WTC11 (cell line): ENCODE results near the gene ACVR2B. TPM values are rescaled to one million over a fixed set of nuclear protein-coding genes. Genes with fewer than 3 reads are reported as not detected.

Experiments used
- ATAC-seq: fragments of 200-7000 bp; cut with Tn5 transposase; 2 replicates; pipeline ENCODE4 v1.10.0; 2021; ENCODE audit warnings: mild to moderate bottlenecking, moderate library complexity
- CTCF ChIA-PET: fragments of 300-600 bp; sonication (Branson Sonifier 250); formaldehyde crosslinking; loops from one replicate; lab custom pipeline; 2021; ENCODE audit warnings: antibody characterized with exemption; lab: Charles Lee
- POLR2A ChIA-PET: fragments of 350-600 bp; sonication (Branson Sonifier 250); formaldehyde crosslinking; loops from one replicate; lab custom pipeline; 2021; ENCODE audit warnings: antibody characterized with exemption; lab: Charles Lee
- DNase-seq: peaks from one replicate; pipeline ENCODE4 v3.0.0; 2021; ENCODE audit warnings: low spot score
- H3K27ac Mint-ChIP-seq: 2 replicates; pipeline ENCODE4 v1.8.0; 2021; ENCODE audit warnings: mixed read lengths
- H3K27me3 Mint-ChIP-seq: 2 replicates; pipeline ENCODE4 v1.8.0; 2021; ENCODE audit warnings: low read depth, mild to moderate bottlenecking, moderate library complexity, mixed read lengths
- H3K36me3 Mint-ChIP-seq: 2 replicates; pipeline ENCODE4 v1.8.0; 2021; ENCODE audit warnings: mixed read lengths
- H3K4me1 Mint-ChIP-seq: 2 replicates; pipeline ENCODE4 v1.8.0; 2022; ENCODE audit warnings: mixed read lengths
- H3K4me3 Mint-ChIP-seq: 2 replicates; pipeline ENCODE4 v1.8.0; 2021; ENCODE audit warnings: mild to moderate bottlenecking, moderate library complexity, mixed read lengths
- H3K9me3 Mint-ChIP-seq: 2 replicates; pipeline ENCODE4 v1.8.0; 2021; ENCODE audit warnings: mixed read lengths
- AR ChIP-seq: fragments of 250-450 bp; sonication (Bioruptor Pico); IDR thresholded peaks from 2 replicates; pipeline ENCODE4 v1.9.0; 2021; ENCODE audit warnings: mild to moderate bottlenecking
- CREB1 ChIP-seq: sonication (generic); formaldehyde crosslinking; IDR thresholded peaks from 2 replicates; pipeline ENCODE4 v1.8.0; 2023; ENCODE audit warnings: mild to moderate bottlenecking, missing genetic modification reagents
- E2F1 ChIP-seq: sonication (generic); formaldehyde crosslinking; IDR thresholded peaks from 2 replicates; pipeline ENCODE4 v1.8.0; 2022; ENCODE audit warnings: mild to moderate bottlenecking, missing genetic modification reagents
- ETV6 ChIP-seq: sonication (generic); formaldehyde crosslinking; IDR thresholded peaks from 2 replicates; pipeline ENCODE4 v1.8.1; 2022; ENCODE audit warnings: mild to moderate bottlenecking, missing genetic modification reagents
- MYBL2 ChIP-seq: sonication (generic); formaldehyde crosslinking; IDR thresholded peaks from 2 replicates; pipeline ENCODE4 v1.8.1; 2023; ENCODE audit warnings: mild to moderate bottlenecking, moderate library complexity, missing genetic modification reagents
- NR1H2 ChIP-seq: sonication (generic); formaldehyde crosslinking; IDR thresholded peaks from 2 replicates; pipeline ENCODE4 v1.9.0; 2021; ENCODE audit warnings: mild to moderate bottlenecking, moderate library complexity, missing genetic modification reagents
- OVOL2 ChIP-seq: fragments of 250-450 bp; sonication (Bioruptor Pico); IDR thresholded peaks from 2 replicates; pipeline ENCODE4 v1.9.0; 2021; ENCODE audit warnings: mild to moderate bottlenecking, borderline replicate concordance
- TEAD1 ChIP-seq: sonication (generic); formaldehyde crosslinking; IDR thresholded peaks from 2 replicates; pipeline ENCODE4 v1.8.0; 2022; ENCODE audit warnings: mild to moderate bottlenecking, missing genetic modification reagents
- ZBTB43 ChIP-seq: sonication (generic); formaldehyde crosslinking; IDR thresholded peaks from 2 replicates; pipeline ENCODE4 v1.8.1; 2023; ENCODE audit warnings: mild to moderate bottlenecking, missing genetic modification reagents
- ZNF263 ChIP-seq: sonication (generic); formaldehyde crosslinking; IDR thresholded peaks from 2 replicates; pipeline ENCODE4 v1.8.1; 2022; ENCODE audit warnings: low read depth, mild to moderate bottlenecking, moderate library complexity, missing genetic modification reagents
- ZSCAN18 ChIP-seq: fragments of 250-450 bp; sonication (Bioruptor Pico); IDR thresholded peaks from 2 replicates; pipeline ENCODE4 v2.1.2; 2022; ENCODE audit warnings: mild to moderate bottlenecking, moderate library complexity
- total RNA-seq: library from RNA; stranded (reverse); gene quantifications from 3 replicates; pipeline ENCODE4 v1.2.3, GENCODE V29; 2021
- TF ChIP-seq, protein P1 (sequence below): sonication (generic); formaldehyde crosslinking; IDR thresholded peaks from 2 replicates; pipeline ENCODE4 v1.8.1; 2022; ENCODE audit warnings: missing genetic modification reagents, borderline replicate concordance
- TF ChIP-seq, protein P2 (sequence below): sonication (generic); formaldehyde crosslinking; IDR thresholded peaks from 2 replicates; pipeline ENCODE4 v1.8.1; 2023; ENCODE audit warnings: mild to moderate bottlenecking, missing genetic modification reagents, moderate library complexity
- TF ChIP-seq, protein P3 (sequence below): sonication (generic); formaldehyde crosslinking; IDR thresholded peaks from 2 replicates; pipeline ENCODE4 v1.8.1; 2023; ENCODE audit warnings: mild to moderate bottlenecking, missing genetic modification reagents

Gene ACVR2B
- total RNA-seq, 1 experiment from 2014 or later: 104 TPM

DNA sequence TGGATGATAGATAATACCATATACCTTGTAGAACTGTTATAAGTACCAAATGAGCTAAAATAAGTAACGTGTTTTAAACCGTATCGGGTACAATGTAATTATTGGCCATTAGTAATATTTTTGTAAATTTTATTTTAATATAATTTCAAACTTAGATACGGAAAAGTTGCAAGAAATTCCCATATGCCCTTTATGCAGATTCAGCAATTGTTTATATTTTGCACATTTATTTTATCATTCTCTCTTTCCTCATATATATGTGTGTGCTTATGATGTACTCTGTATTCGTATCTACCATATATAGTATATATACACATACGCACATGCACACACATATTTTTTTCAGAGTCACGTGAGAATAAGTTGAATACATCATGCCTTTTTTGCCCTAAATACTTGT, 80.9 kb downstream of the ACVR2B start:
- ATAC-seq (no peak), DNase-seq (no peak)
- Mint-ChIP-seq H3K4me3 (no peak overlapping the region), H3K27me3 (peaks cover 3% of the 10 kb centered on the region; the same call in 1 of the 2 replicates), H3K27ac (no peak overlapping the region), H3K9me3 (peaks cover 21% of the 10 kb centered on the region), H3K4me1 (peaks cover 34% of the 10 kb centered on the region), H3K36me3 (peaks cover 20% of the 10 kb centered on the region)
- POLR2A ChIA-PET: no interaction called here
- CTCF ChIA-PET: interaction anchor here (0.9 to 1.2 kb wide), 3 partner anchors 13 to 121 kb away, joined by 3 to 4 read pairs (median 4); no protein-coding TSS in a partner anchor
- TF ChIP-seq, protein P1, sequence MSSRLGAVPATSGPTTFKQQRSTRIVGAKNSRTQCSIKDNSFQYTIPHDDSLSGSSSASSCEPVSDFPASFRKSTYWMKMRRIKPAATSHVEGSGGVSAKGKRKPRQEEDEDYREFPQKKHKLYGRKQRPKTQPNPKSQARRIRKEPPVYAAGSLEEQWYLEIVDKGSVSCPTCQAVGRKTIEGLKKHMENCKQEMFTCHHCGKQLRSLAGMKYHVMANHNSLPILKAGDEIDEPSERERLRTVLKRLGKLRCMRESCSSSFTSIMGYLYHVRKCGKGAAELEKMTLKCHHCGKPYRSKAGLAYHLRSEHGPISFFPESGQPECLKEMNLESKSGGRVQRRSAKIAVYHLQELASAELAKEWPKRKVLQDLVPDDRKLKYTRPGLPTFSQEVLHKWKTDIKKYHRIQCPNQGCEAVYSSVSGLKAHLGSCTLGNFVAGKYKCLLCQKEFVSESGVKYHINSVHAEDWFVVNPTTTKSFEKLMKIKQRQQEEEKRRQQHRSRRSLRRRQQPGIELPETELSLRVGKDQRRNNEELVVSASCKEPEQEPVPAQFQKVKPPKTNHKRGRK (CRISPR knock-in tag): no peak
- TF ChIP-seq ZBTB43 (CRISPR knock-in tag): no peak
- no peak for TF ChIP-seq CREB1
- TF ChIP-seq, protein P2, sequence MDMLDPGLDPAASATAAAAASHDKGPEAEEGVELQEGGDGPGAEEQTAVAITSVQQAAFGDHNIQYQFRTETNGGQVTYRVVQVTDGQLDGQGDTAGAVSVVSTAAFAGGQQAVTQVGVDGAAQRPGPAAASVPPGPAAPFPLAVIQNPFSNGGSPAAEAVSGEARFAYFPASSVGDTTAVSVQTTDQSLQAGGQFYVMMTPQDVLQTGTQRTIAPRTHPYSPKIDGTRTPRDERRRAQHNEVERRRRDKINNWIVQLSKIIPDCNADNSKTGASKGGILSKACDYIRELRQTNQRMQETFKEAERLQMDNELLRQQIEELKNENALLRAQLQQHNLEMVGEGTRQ (CRISPR knock-in tag): no peak
- no peak for TF ChIP-seq NR1H2 (CRISPR knock-in tag)
- no peak for TF ChIP-seq E2F1 (CRISPR knock-in tag)
- no peak for TF ChIP-seq AR (CRISPR knock-in tag)
- TF ChIP-seq ETV6 (CRISPR knock-in tag): no peak

DNA sequence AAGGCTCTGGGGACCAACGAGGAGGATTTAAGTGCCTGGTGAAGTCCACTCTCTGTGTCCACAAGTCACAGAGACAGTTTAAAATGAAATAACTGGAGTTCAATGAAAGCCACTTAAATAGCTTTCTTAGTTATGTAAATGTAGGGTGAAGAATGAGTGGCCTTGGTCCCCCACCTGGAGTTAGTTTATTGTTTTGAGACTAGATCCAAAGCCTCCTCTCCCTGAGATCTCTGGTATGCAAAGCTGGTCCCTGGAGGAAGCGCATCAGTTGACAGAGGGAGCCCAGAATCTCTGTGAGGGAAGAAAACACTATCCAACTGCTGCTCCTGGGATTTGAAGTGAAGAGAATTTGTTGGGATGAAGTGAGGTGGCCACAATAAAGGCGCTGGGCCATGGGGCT, 83.0 kb downstream of the ACVR2B start:
- TF ChIP-seq ZNF263: no peak
- TF ChIP-seq TEAD1 (CRISPR knock-in tag): 0 out of 2 replicates have a peak, but pooled peaks have one; percentile 21
- TF ChIP-seq NR1H2 (CRISPR knock-in tag): no peak
- no peak for TF ChIP-seq MYBL2
- TF ChIP-seq, protein P3, sequence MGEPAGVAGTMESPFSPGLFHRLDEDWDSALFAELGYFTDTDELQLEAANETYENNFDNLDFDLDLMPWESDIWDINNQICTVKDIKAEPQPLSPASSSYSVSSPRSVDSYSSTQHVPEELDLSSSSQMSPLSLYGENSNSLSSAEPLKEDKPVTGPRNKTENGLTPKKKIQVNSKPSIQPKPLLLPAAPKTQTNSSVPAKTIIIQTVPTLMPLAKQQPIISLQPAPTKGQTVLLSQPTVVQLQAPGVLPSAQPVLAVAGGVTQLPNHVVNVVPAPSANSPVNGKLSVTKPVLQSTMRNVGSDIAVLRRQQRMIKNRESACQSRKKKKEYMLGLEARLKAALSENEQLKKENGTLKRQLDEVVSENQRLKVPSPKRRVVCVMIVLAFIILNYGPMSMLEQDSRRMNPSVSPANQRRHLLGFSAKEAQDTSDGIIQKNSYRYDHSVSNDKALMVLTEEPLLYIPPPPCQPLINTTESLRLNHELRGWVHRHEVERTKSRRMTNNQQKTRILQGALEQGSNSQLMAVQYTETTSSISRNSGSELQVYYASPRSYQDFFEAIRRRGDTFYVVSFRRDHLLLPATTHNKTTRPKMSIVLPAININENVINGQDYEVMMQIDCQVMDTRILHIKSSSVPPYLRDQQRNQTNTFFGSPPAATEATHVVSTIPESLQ (CRISPR knock-in tag): no peak
- TF ChIP-seq ZSCAN18 (CRISPR knock-in tag): no peak
- TF ChIP-seq OVOL2 (CRISPR knock-in tag): no peak
- H3K9me3 Mint-ChIP-seq: peaks cover 21% of the 10 kb centered on the region
- peaks cover 28% of the 10 kb centered on the region for H3K4me1 Mint-ChIP-seq
- POLR2A ChIA-PET: no interaction called here
- no peak overlapping the region for H3K4me3 Mint-ChIP-seq
- ATAC-seq (peak; percentile 71), DNase-seq (no peak)
- CTCF ChIA-PET: interaction anchor here (0.9 to 1.9 kb wide), 5 partner anchors 8 to 125 kb away, joined by 3 to 10 read pairs (median 5); no protein-coding TSS in a partner anchor
- no peak overlapping the region; the same call in 1 of the 2 replicates for H3K27ac Mint-ChIP-seq
- H3K36me3 Mint-ChIP-seq: peaks cover 20% of the 10 kb centered on the region
- H3K27me3 Mint-ChIP-seq: peaks cover 3% of the 10 kb centered on the region; the same call in 1 of the 2 replicates
